HEK293T (cell line): ENCODE results near the gene CTF1.

Source experiments
- CTCF ChIA-PET: fragments of 350-600 bp; formaldehyde crosslinking; extraction: SDS; loops from one replicate; lab custom pipeline; 2021; ENCODE audit warnings: antibody characterized with exemption, inconsistent platforms; lab: Yijun Ruan, JAX
- POLR2A ChIA-PET: fragments of 350-600 bp; formaldehyde crosslinking; extraction: SDS; loops from one replicate; lab custom pipeline; 2020; ENCODE audit warnings: antibody characterized with exemption, inconsistent platforms; lab: Yijun Ruan, JAX
- DNase-seq: peaks from one replicate; pipeline ENCODE4 v3.0.0; 2012; ENCODE audit warnings: mixed read lengths; ENCODE audit errors: extremely low spot score
- ARNT ChIP-seq: fragments of 450-650 bp; IDR thresholded peaks from 2 replicates; pipeline ENCODE4 v1.6.1; 2017; ENCODE audit warnings: mild to moderate bottlenecking
- BHLHE40 ChIP-seq: fragments of 450-650 bp; IDR thresholded peaks from 2 replicates; pipeline ENCODE4 v1.6.1; 2016; ENCODE audit warnings: mild to moderate bottlenecking, moderate library complexity, borderline replicate concordance
- CTBP1 ChIP-seq: fragments of 450-650 bp; IDR thresholded peaks from 2 replicates; pipeline ENCODE4 v1.6.1; 2016; ENCODE audit warnings: borderline replicate concordance
- ELF4 ChIP-seq: fragments of 450-650 bp; IDR thresholded peaks from 2 replicates; pipeline ENCODE4 v1.6.1; 2017; ENCODE audit warnings: antibody characterized with exemption
- FOXA1 ChIP-seq: fragments of 450-650 bp; IDR thresholded peaks from 2 replicates; pipeline ENCODE4 v1.6.1; 2016; ENCODE audit warnings: mild to moderate bottlenecking
- FOXK2 ChIP-seq: fragments of 450-650 bp; IDR thresholded peaks from 2 replicates; pipeline ENCODE4 v1.6.1; 2016; ENCODE audit warnings: mild to moderate bottlenecking
- FOXM1 ChIP-seq: fragments of 450-650 bp; IDR thresholded peaks from 2 replicates; pipeline ENCODE4 v1.6.1; 2017; ENCODE audit warnings: mild to moderate bottlenecking, borderline replicate concordance
- HDGF ChIP-seq: fragments of 450-650 bp; IDR thresholded peaks from 2 replicates; pipeline ENCODE4 v1.6.1; 2017; ENCODE audit warnings: antibody characterized with exemption, borderline replicate concordance
- L3MBTL2 ChIP-seq: fragments of 450-650 bp; conservative IDR thresholded peaks from 2 replicates; pipeline ENCODE4 v1.6.1; 2016; ENCODE audit warnings: mild to moderate bottlenecking
- LEF1 ChIP-seq: fragments of 450-650 bp; IDR thresholded peaks from 2 replicates; pipeline ENCODE4 v1.6.1; 2017; ENCODE audit warnings: mild to moderate bottlenecking, borderline replicate concordance
- NFRKB ChIP-seq: fragments of 450-650 bp; IDR thresholded peaks from 2 replicates; pipeline ENCODE4 v1.6.1; 2016; ENCODE audit warnings: mild to moderate bottlenecking, moderate library complexity
- SP1 ChIP-seq: fragments of 450-650 bp; IDR thresholded peaks from 2 replicates; pipeline ENCODE4 v1.6.1; 2017
- SUZ12 ChIP-seq: fragments of 450-650 bp; IDR thresholded peaks from 2 replicates; pipeline ENCODE4 v1.6.1; 2016; ENCODE audit warnings: mild to moderate bottlenecking
- TARDBP ChIP-seq: fragments of 450-650 bp; IDR thresholded peaks from 2 replicates; pipeline ENCODE4 v1.6.1; 2016
- ZNF384 ChIP-seq: fragments of 450-650 bp; IDR thresholded peaks from 2 replicates; pipeline ENCODE4 v1.6.1; 2016
- TF ChIP-seq, protein P1 (sequence below): fragments of 450-650 bp; IDR thresholded peaks from 2 replicates; pipeline ENCODE4 v1.6.1; 2016

The CTF1 gene

DNA sequence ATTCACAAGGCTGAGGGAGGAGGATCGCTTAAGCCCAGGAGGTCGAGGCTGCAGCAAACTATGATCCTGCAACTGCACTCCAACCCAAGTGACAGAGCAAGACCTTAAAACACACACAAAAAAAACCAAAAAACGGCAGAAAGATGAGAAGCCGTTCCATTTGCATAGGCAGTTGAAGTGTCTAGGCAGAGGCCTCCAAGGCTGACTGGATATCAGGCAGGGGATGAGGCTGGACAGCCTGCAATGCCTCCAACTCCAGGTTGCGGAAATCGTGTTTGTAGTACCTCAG, 25.0 kb downstream of the CTF1 start:
- TF ChIP-seq BHLHE40 (no peak), FOXM1 (no peak), LEF1 (no peak), SP1 (no peak), FOXA1 (no peak), ARNT (no peak), FOXK2 (no peak), CTBP1 (no peak), NFRKB (no peak), TARDBP (no peak), L3MBTL2 (no peak), SUZ12 (no peak), HDGF (no peak), ZNF384 (no peak), ELF4 (no peak)
- TF ChIP-seq, protein P1, sequence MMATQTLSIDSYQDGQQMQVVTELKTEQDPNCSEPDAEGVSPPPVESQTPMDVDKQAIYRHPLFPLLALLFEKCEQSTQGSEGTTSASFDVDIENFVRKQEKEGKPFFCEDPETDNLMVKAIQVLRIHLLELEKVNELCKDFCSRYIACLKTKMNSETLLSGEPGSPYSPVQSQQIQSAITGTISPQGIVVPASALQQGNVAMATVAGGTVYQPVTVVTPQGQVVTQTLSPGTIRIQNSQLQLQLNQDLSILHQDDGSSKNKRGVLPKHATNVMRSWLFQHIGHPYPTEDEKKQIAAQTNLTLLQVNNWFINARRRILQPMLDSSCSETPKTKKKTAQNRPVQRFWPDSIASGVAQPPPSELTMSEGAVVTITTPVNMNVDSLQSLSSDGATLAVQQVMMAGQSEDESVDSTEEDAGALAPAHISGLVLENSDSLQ, result no peak
- DNase-seq, result no peak
- POLR2A ChIA-PET, result no interaction called here
- CTCF ChIA-PET, result interaction anchor here (0.6 to 4.8 kb wide), 2 partner anchors 47 to 76 kb away, joined by 3 to 34 read pairs; no protein-coding TSS in a partner anchor

DNA sequence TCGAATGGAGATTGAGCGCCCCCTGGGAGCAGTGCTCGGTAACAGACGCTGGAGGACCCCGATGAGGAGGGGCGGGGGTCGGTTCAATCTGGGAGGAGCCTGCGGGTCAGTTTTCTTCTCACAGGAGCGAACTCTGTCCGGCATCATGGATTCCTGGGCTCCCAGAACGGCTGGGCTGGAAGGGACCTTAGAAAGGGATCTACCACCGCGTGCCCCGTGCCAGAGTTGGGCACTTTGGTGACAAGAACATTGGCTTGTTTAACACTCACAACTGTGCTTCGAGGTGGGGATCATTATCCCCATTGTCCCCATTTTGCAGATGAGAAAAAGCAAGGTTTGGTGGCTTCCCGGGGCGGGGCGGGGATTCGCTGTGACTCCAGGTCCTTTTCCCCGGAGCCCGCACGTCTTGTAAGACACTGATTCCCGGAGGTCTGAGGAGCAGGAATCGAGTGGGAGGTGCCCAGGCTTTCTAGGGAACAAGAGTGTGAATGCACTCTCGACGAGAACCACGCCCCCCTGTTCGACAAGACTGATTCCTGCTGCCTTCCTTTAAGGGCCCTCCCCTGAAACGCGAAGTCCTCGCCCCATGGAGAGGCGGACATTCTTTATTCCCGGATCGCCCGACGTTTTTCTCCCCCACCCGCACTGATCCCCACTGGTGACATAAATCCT, 25.5 kb downstream of the CTF1 start:
- peak; percentile 95 for DNase-seq
- ChIA-PET POLR2A (interaction anchor here (0.6 to 1.0 kb wide), 5 partner anchors 20 to 117 kb away, joined by 3 to 6 read pairs (median 4); no protein-coding TSS in a partner anchor), CTCF (interaction anchor here (0.6 to 4.8 kb wide), 5 partner anchors 20 to 88 kb away, joined by 3 to 34 read pairs (median 3); no protein-coding TSS in a partner anchor)
- TF ChIP-seq HDGF, result 0 out of 2 replicates have a peak, but pooled peaks have one; percentile 68
- TF ChIP-seq LEF1, result no peak
- peak; percentile 80 for TF ChIP-seq L3MBTL2

DNA sequence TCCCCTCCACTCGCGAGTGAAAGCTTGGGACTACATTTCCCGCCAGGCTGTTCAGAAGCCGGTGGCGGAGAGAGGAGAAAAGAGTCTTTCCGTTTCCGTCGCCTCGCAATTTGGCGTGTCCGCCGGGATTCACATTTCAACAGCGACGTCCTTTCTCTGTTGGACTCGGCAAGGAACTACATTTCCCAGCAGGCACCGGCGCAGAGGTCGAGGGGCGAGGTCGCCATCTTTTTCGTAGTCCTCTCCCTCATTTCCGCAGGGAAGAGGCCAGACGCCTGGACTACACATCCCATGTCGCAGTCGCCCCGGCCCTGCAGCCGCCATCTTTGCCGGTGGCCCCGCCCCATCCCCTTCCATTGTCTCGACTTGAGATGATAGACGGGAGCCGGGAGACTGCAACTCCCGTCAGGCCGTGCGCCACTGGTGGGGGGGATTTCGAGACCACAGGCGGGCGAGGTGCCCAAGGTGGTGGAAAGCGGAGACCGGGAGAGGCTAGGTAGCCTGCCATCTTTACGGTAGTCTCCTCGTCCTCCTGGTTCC, 26.1 kb downstream of the CTF1 start:
- peak; percentile 97 for DNase-seq
- TF ChIP-seq ZNF384 (no peak), SP1 (no peak), ARNT (no peak), BHLHE40 (no peak), HDGF (peak; percentile 12; the same call in 1 of the 2 replicates), LEF1 (no peak), TARDBP (no peak), L3MBTL2 (no peak), SUZ12 (peak; percentile 82), FOXK2 (no peak), FOXM1 (no peak)
- POLR2A ChIA-PET, result interaction anchor here (0.6 to 1.0 kb wide), 5 partner anchors 20 to 117 kb away, joined by 3 to 6 read pairs (median 4); no protein-coding TSS in a partner anchor
- CTCF ChIA-PET, result interaction anchor here (0.6 to 0.8 kb wide), 3 partner anchors 21 to 89 kb away, joined by 3 to 5 read pairs (median 3); no protein-coding TSS in a partner anchor

DNA sequence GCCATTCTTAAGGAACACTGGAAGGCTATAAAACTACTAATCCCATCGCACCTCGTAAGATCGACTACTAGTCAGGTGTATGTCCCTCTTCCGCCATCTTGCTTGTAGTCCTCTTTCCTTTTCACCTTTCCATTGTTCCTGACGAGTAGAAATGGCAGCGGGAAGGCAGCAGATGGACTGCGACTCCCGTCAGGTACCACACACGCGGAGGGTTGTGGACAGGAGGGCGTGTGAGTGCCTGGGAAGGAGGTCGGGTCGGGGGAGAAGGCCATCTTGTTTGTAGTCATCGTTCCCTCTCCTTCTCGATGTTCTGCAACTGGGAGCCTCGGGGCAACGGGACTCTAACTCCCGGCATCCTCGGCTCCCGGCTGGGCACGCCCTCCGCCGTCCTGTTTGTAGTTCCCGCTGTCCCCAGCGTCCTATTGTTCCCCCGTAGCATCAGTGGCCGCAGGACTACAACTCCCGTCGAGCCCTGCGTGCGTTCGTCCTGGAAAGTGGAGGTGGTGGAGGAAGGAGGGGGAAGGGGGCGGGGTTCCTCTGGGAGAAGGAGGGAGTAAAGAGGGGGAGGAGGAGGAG, 26.6 kb downstream of the CTF1 start:
- CTCF ChIA-PET, result interaction anchor here (0.6 kb wide), 1 partner anchor 99 kb away, joined by 9 read pairs; no protein-coding TSS in a partner anchor
- TF ChIP-seq L3MBTL2, result peak; percentile 38
- TF ChIP-seq, protein P1, result no peak
- no peak for TF ChIP-seq NFRKB
- TF ChIP-seq SUZ12, result peak; percentile 91
- peak; percentile 28; the same call in 1 of the 2 replicates for TF ChIP-seq HDGF
- DNase-seq, result peak; percentile 98
- POLR2A ChIA-PET, result interaction anchor here (0.7 to 2.8 kb wide), 5 partner anchors 19 to 152 kb away, joined by 3 to 9 read pairs (median 3); partner anchors contain the start of gene CTF1

DNA sequence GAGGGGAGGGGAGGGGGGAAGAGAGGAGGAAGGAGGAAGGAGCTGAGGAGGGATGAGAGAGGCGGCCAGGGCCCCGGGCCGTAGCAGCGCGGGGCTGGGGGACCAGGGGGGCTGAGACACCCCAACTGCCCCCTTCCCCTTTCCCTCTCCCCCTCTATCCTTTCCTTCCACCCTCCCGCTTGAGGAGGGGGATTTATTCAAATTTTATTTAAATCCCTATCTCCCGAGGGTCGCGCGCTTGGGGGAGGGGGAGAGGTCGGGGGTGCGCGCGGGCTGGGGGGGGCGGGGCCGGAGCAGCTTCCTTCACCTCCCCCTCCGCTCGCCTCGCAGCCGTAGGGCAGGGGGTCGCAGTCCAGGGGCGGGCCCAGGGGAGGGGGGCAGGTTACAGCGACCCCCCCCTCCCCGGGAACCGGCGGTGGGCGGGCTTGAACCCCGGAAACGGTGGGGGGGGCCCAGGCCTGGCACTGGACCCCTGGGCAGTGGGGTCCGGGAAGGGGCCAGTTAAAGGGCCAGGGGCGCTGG, 27.2 kb downstream of the CTF1 start, which contains the start of gene FBXL19:
FBXL19 (plus strand) TSS at position 19 of the 522 bp plus-strand sequence. CDS start 2,183 bp downstream, outside the sequence.
- TF ChIP-seq L3MBTL2, result no peak
- no peak for TF ChIP-seq CTBP1
- ChIA-PET POLR2A (interaction anchor here (0.7 to 2.8 kb wide), 6 partner anchors 19 to 175 kb away, joined by 3 to 9 read pairs (median 4); partner anchors contain the start of genes CTF1 and PHKG2), CTCF (interaction anchor here (0.6 kb wide), 1 partner anchor 99 kb away, joined by 9 read pairs; no protein-coding TSS in a partner anchor)
- DNase-seq, result no peak

DNA sequence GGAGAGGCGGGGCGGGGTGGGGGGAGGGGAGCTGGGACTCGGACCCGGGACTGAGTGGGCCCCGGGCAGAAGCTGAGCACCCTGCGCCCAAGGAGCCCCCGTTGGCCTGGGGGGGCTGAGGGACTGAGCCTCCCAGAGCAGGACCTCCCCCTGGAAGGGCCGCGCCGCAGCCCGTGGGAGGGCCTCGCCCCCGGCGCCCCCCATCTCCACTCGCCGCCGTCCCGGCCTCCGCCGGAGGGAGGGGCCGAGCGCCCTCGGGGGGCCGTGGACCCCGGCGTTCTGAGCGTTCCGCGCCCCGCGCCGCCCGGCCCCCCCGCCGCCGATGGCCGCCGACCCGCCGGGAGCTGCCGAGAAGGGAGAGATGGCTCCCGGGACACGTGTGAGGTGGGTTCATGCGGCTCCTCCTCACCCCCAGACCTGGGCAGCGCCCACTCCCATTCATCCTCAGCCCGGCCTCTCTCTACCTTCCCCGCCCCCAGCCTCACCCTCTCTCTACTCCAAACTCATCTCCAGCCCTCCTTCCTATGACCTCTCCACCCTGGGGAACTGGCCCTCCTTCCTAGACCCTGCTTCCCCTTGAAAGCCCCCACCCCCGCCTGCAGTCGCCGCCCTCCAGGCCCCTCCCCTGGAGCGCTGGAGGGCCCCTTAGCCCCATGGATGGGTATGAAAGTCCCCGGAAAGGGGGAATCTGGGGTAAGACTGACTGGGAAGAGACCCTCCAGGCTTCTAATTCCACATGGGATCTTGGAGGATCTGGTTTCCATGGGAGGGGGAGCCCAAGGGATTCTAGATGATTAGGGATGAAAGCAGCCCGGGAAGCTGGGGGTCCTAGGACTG, 27.9 kb downstream of the CTF1 start:
- ChIA-PET POLR2A (interaction anchor here (0.6 to 2.8 kb wide), 9 partner anchors 10 to 176 kb away, joined by 3 to 9 read pairs (median 4); partner anchors contain the start of genes CTF1 and PHKG2), CTCF (interaction anchor here (2.0 kb wide), 1 partner anchor 18 kb away, joined by 7 read pairs; no protein-coding TSS in a partner anchor)
- TF ChIP-seq BHLHE40 (no peak), FOXM1 (no peak; the same call in none of the 2 replicates), SP1 (no peak), TARDBP (no peak), ARNT (no peak), ZNF384 (no peak), ELF4 (no peak), FOXA1 (no peak)
- DNase-seq, result no peak
